ENCODE data around the gene PRR30. TPM values are rescaled to one million over a fixed set of nuclear protein-coding genes. Genes with fewer than 3 reads are reported as not detected.

The PRR30 gene
- total RNA-seq, 1 experiment from 2014 or later = not detected

GRCh38 chr2:27093430-27094352 is 45.5 kb downstream of the PRR30 start:
- H3K4me1 Mint-ChIP-seq (ENCODE audit: low read depth, unreplicated experiment) = peaks cover 12% of the 10 kb centered on the region
- H3K9me3 Mint-ChIP-seq (ENCODE audit: low read depth, unreplicated experiment) = no peaks in the 10 kb centered on the region
- no peak for DNase-seq
- CTCF ChIA-PET = interaction anchor here (0.9 kb wide), 1 partner anchor 12 kb away, joined by 3 read pairs; no protein-coding TSS in a partner anchor
- intact Hi-C loops (cut with micrococcal nuclease; ENCODE audit: unreplicated experiment) = no loop called here
- BruUV-seq (replicated peaks) = no TSS peak
- H3K36me3 Mint-ChIP-seq (ENCODE audit: insufficient read depth, unreplicated experiment) = no peaks in the 10 kb centered on the region
- TF ChIP-seq, protein P1, sequence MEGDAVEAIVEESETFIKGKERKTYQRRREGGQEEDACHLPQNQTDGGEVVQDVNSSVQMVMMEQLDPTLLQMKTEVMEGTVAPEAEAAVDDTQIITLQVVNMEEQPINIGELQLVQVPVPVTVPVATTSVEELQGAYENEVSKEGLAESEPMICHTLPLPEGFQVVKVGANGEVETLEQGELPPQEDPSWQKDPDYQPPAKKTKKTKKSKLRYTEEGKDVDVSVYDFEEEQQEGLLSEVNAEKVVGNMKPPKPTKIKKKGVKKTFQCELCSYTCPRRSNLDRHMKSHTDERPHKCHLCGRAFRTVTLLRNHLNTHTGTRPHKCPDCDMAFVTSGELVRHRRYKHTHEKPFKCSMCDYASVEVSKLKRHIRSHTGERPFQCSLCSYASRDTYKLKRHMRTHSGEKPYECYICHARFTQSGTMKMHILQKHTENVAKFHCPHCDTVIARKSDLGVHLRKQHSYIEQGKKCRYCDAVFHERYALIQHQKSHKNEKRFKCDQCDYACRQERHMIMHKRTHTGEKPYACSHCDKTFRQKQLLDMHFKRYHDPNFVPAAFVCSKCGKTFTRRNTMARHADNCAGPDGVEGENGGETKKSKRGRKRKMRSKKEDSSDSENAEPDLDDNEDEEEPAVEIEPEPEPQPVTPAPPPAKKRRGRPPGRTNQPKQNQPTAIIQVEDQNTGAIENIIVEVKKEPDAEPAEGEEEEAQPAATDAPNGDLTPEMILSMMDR (IDR thresholded peaks at IDR 0.05; ENCODE audit: unreplicated experiment) = no peak
- no peak overlapping the region for H3K4me3 Mint-ChIP-seq (ENCODE audit: low read depth, unreplicated experiment)
- no peaks in the 10 kb centered on the region for H3K27me3 Mint-ChIP-seq (ENCODE audit: unreplicated experiment)
- H3K27ac Mint-ChIP-seq (ENCODE audit: unreplicated experiment) = no peak overlapping the region

GRCh38 chr2:27092696-27093429 is 46.3 kb downstream of the PRR30 start:
- Mint-ChIP-seq H3K27ac (ENCODE audit: unreplicated experiment) (no peak overlapping the region), H3K27me3 (ENCODE audit: unreplicated experiment) (no peaks in the 10 kb centered on the region), H3K4me3 (ENCODE audit: low read depth, unreplicated experiment) (no peak overlapping the region), H3K36me3 (ENCODE audit: insufficient read depth, unreplicated experiment) (no peaks in the 10 kb centered on the region), H3K4me1 (ENCODE audit: low read depth, unreplicated experiment) (peaks cover 12% of the 10 kb centered on the region), H3K9me3 (ENCODE audit: low read depth, unreplicated experiment) (no peaks in the 10 kb centered on the region)
- CTCF ChIA-PET = no interaction called here
- TF ChIP-seq, protein P1 (IDR thresholded peaks at IDR 0.05; ENCODE audit: unreplicated experiment) = no peak
- intact Hi-C loops (cut with micrococcal nuclease; ENCODE audit: unreplicated experiment) = no loop called here
- BruUV-seq (replicated peaks) = no TSS peak
- no peak for DNase-seq

DNA sequence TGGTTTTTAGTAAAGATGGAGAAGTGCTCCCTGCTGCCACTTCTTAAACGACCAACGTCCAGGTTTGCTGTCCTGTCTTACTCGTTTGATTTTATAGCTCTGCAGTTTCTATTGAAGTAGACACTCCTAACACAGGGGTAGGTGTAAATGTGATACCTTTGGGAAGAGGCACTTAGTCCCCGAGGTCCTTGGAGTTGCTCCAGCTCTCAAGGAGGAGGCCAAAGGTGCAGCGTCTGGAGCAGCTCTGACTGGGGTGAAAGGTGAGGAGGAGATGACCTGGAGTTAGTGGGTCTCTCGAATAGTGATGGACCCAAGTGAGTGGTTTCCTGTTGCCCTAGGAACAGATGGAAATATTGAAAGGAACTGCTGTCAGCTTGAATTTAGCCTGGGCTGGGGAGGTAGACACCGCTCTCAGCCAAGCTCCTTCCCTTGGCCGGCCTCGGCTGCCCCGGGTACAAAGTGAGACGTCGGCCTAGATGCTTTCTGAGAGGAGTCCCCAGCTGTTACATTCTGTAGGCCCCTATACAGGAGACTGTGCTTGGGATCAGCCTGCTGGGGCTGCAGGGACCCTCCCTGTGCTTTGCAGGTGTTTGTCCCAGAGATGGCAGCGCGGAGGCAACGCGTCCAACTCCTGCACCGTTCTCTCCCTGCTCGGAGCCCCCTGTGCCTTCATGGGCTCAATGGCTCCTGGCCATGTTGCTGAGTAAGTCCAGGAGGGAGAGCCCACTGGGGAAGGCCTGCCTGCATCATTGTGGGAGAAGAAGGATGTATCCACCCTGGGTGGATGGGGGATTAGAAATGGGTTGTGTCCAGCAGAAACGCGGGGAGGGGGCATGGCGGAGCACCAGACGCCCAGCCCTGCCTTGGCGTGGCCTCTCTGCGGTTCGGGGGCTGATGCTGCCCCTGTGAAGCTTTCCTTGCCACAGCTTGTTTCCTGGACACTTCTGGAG is 47.2 kb downstream of the PRR30 start:
- intact Hi-C loops (cut with micrococcal nuclease; ENCODE audit: unreplicated experiment) = no loop called here
- CTCF ChIA-PET = no interaction called here

More for the DNA sequence above, 47.2 kb downstream of the PRR30 start:
- Mint-ChIP-seq H3K36me3 (ENCODE audit: insufficient read depth, unreplicated experiment) (peaks cover 3% of the 10 kb centered on the region), H3K27ac (ENCODE audit: unreplicated experiment) (no peak overlapping the region), H3K9me3 (ENCODE audit: low read depth, unreplicated experiment) (no peaks in the 10 kb centered on the region), H3K4me3 (ENCODE audit: low read depth, unreplicated experiment) (no peak overlapping the region), H3K4me1 (ENCODE audit: low read depth, unreplicated experiment) (peaks cover 17% of the 10 kb centered on the region), H3K27me3 (ENCODE audit: unreplicated experiment) (no peaks in the 10 kb centered on the region)
- TF ChIP-seq, protein P1 (IDR thresholded peaks at IDR 0.05; ENCODE audit: unreplicated experiment) = no peak
- no peak for DNase-seq
- BruUV-seq (replicated peaks) = no TSS peak

Measured in Calu3 (cell line).